Activated CD4-positive, alpha-beta T cell treated with anti-CD3 and anti-CD28 coated beads, Interleukin-2, amount 50 U/mL, for 24 hours (primary cell): Measurements from ENCODE around the gene EFL1.

Experiments
- DNase-seq, 2 donors: peaks; one replicate each; pipeline ENCODE4 v3.0.0-alpha.2; 2020; ENCODE audit warnings: low read depth in 1 of 2, low spot score in 1 of 2

EFL1 gene

DNA sequence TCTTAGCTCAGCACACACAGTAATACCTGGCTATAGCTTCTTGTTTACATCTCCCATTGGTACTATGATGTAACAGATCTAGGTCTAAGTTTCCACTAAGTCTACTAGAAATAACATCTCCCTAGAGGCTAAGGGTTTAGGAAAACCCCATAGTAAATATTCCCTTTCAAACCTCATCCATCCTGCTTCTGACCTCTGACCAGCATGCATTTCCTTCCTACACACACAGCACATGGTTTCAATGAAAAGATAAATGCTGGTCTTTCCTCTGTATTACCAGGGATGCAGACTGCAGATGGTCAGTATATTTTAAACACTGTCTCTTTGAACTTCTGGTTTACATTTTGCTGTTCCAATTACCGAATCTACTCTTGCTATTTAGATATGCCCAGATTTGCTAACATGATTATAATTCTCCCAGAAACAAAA is 96.6 kb downstream of the EFL1 start:
- DNase-seq, result no peak

- no peak for DNase-seq
Observed at GRCh38 chr15:82159922-82160321, 102.6 kb downstream of the EFL1 start.

- DNase-seq, result no peak
Observed at GRCh38 chr15:82158811-82159210, 103.7 kb downstream of the EFL1 start.

GRCh38 chr15:82150645-82151044 is 111.9 kb downstream of the EFL1 start:
- DNase-seq, result no peak

DNA sequence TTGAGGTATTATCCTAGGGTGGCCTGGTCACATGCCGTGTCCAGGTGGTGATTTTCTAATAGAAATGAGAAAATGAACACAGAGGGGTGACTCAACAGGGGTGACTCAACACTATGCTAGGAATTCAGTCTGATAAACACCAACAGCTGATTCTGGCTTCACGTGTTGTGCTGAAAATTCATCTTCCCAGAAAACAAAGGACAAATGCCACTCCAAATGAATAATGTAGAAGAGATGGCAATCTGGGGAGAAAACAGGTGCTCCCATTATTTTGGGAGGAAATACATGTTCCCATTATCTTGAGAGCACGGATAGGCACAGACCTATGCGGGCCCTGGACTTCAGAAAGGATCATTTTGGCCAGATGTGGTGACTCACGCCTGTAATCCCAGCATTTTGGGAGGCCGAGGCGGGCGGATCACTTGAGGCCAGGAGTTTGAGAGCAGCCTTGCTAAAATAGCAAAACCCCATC is 115.5 kb downstream of the EFL1 start:
- no peak for DNase-seq

- no peak for DNase-seq
Observed at GRCh38 chr15:82146576-82146975, 116.0 kb downstream of the EFL1 start.

GRCh38 chr15:82143390-82144385 is 118.8 kb downstream of the EFL1 start:
- no peak for DNase-seq

- DNase-seq, result no peak
Observed at GRCh38 chr15:82140886-82141285, 121.6 kb downstream of the EFL1 start.

DNA sequence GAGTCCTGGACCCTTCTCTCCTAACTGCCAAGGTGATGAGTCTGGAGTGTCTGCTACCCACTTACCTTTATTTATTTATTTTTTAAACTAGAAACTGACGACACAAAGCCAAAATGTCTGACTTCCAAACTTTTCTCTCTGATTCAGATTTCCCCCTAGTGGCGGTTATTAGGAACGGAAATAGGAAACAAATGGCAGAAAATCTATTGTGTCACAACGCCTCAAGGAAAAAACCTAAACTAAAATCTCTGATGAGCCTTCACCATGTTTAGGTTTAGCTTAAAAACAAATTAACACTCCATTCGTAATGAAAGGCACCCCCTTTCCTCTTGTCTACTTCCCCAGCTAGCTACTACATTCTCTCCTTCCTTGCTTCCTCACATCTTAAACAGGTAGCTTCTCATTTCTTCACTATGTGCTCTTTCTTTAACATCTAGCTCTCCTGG is 122.7 kb downstream of the EFL1 start:
- no peak for DNase-seq

- no peak for DNase-seq
Observed at GRCh38 chr15:82138306-82138705, 124.2 kb downstream of the EFL1 start.

- DNase-seq, result no peak
Observed at GRCh38 chr15:82137261-82137660, 125.3 kb downstream of the EFL1 start.

GRCh38 chr15:82136120-82136519 is 126.4 kb downstream of the EFL1 start:
- DNase-seq, result no peak

- no peak for DNase-seq
Observed at GRCh38 chr15:82135638-82136037, 126.9 kb downstream of the EFL1 start.

- no peak for DNase-seq
Observed at GRCh38 chr15:82134461-82134860, 128.1 kb downstream of the EFL1 start.

DNA sequence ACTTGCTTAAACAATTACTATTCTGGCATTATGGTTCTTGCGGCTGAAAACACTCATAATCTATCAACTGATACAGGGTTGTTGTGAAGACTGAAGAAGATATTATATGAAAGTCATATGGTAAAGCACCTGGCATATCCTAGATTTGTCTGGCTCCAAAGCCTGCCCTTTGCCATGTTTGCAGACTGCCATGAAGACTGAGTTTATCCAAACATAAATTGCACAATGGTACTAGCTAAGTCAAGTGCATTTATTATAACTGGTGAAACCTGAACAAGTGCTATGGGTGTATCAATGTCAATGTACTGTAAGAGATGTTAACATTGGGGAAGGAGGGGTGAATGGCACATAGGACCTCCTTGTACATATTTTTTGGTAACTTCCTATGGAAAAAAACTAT is 129.3 kb downstream of the EFL1 start:
- no peak for DNase-seq

GRCh38 chr15:82132742-82133141 is 129.8 kb downstream of the EFL1 start:
- no peak for DNase-seq

- no peak for DNase-seq
Observed at GRCh38 chr15:82132096-82132495, 130.4 kb downstream of the EFL1 start.

DNA sequence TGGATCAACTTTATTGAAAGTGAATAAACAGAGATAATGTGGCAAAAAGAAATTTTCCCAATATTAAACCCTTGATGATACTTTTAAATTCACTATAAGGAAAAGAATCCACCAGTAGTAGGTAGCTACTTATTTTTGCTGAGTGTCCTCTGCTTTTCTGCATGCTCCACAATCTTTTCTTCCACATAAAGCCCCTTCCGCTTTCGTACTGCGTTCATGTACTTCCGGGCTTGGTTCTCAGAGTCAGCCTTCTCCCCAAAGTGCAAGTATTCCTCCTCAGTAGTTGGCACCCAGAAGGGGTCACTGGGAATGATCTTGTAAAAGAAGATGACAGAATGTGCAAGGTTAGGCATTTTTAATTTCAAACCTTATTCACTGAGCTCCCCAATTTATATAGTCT is 132.3 kb downstream of the EFL1 start:
- DNase-seq, result no peak

GRCh38 chr15:82129761-82130160 is 132.8 kb downstream of the EFL1 start:
- no peak for DNase-seq

DNA sequence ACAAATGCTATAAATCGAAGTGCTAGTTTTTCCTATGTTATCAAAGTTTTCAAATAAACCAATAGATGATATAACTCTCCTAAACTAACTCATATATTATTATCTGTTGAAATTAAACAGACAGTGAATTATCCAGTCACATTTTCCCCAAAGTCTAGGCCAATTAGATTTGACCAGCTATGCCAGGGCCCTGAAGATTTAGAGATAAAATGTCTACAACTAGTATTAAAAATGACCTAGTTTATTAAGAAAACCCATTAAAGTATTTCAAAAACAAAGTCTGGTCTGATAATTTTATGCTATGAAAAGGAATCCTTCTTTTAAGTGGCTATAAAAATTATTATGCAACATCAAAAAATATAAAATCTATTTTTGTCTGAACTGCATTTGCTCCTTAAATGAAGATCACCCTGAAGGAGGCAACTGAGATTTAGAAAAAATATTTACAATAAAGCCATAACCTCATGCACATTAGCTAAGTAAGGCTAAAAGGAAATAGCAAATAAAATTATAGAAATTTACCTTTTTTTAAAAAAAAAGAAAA is 133.3 kb downstream of the EFL1 start:
- no peak for DNase-seq

GRCh38 chr15:82128401-82129148 is 134.0 kb downstream of the EFL1 start:
- DNase-seq, result no peak

DNA sequence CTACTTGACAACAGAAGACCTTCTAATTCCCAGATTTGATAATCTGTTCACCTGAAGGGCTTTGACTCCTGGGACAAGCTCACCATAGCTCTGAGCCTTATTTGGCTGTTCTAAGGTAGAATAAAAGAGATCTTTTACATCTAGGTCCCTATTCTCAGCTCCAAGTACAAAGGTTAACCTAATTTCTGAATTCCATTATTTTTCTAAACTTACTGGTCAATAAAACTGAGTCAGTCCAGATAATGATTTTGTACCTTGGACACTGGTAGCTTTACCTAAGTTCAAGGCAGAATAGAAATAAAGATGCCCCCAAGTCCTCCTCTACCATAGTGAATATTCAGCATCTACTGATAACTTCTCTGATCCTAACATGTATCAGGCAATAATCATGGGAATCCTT is 135.0 kb downstream of the EFL1 start:
- no peak for DNase-seq
